ENCODE data around the gene TUBG2. TPM values are rescaled to one million over a fixed set of nuclear protein-coding genes. Genes with fewer than 3 reads are reported as not detected.
"Not testable (repeated sequence)": the region's sequence is repeated elsewhere in the genome, so short reads cannot be mapped to it uniquely, and the experiment has no call there.

Gene TUBG2
- total RNA-seq (10 to 100 TPM; 13.0 to 22.0 TPM), polyA plus RNA-seq (10 to 100 TPM in 1 of 2 donors, 1 to 10 TPM in 1; 6.9 to 10.5 TPM)
- long read RNA-seq, donor 1, partial matches to known transcripts: 9 of 13 reads
- long read RNA-seq, donor 1, other reads (novel, unspliced or antisense): 0 of 13 reads
- long read RNA-seq, donor 2: 0 reads
- long read RNA-seq, donor 3: 0 reads
- long read RNA-seq, donor 4: 0 reads
- long read RNA-seq, donor 5, partial matches to known transcripts: 0 of 2 reads
- long read RNA-seq, donor 5, other reads (novel, unspliced or antisense): 0 of 2 reads

DNA sequence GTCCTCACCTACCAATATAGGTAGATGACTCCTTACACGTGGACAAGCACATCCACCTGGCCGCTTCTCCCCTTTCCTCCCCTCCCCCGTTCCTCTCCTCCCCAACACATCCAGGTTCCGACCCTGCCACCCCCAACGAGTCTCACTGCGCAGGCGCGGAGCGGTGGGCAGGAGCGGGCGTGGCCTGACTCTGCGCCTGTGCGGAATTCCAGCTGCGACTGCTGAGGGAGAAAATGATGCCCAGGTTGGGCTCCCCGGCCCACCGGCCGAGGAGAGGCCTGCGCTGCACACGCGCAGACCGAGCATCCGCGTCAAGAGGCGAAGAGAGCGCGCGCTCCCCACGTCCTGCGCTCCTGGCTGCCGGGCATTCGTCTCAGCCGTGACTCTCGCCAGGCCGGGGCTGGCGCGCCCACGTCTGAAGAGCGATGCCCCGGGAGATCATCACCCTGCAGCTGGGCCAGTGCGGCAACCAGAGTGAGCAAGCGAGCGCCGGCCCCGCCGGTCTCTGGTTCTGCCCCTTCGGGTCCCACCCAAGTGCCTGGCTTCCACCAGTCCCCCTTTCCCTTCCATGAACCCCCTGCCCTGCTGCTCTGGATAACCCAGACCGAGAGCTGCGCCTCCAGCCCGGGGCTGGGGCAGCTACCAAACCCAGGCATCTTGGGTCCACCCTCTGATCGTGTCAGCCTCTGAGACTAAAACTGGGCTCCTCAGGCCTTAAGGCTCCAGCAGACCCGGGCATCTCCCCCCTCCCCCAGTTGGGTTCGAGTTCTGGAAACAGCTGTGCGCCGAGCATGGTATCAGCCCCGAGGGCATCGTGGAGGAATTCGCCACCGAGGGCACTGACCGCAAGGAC lies at the start of gene TUBG2:
TSS of gene TUBG2 (plus strand) at position 206 of the 853 bp plus-strand sequence. CDS start at position 426, 220 bp downstream.
- Histone ChIP-seq H3K36me3 (ENCODE audit: control insufficient read depth in 4 of 4, insufficient read depth in 4 of 4, low read length in 4 of 4) (peaks cover 0 to 18% (median 4%) of the 10 kb centered on the region in 4 donors), H3K27me3 (ENCODE audit: control insufficient read depth in 3 of 3, insufficient read depth in 3 of 3, low read length in 2 of 3) (no peaks in the 10 kb centered on the region), H3K4me3 (peak within 1 kb of the TSS; percentile 64), H3K9me3 (ENCODE audit: control insufficient read depth in 4 of 4, insufficient read depth in 3 of 4, low read length in 3 of 4) (no peaks in the 10 kb centered on the region), H3K27ac (ENCODE audit: low read depth in 1 of 2, low read length in 1 of 2) (peak within 1 kb of the TSS; percentile 73 to 79), H3K4me1 (ENCODE audit: control insufficient read depth in 5 of 5, insufficient read depth in 5 of 5, low read length in 5 of 5) (peaks cover 0 to 10% (median 4%) of the 10 kb centered on the region in 5 donors), H3K9ac (ENCODE audit: insufficient read depth in 1 of 2, low read length in 2 of 2) (peak within 1 kb of the TSS in 1 of 2 donors; percentile 94)
- ATAC-seq (ENCODE audit: insufficient read depth, low FRiP score) (peak; percentile 90), DNase-seq (peak; percentile 94 to 95 (median 94))
- WGBS, 2 donors: 3 to 4% methylated on average over 49 to 56 of the region's 59 CpGs
- TF ChIP-seq, protein P1, sequence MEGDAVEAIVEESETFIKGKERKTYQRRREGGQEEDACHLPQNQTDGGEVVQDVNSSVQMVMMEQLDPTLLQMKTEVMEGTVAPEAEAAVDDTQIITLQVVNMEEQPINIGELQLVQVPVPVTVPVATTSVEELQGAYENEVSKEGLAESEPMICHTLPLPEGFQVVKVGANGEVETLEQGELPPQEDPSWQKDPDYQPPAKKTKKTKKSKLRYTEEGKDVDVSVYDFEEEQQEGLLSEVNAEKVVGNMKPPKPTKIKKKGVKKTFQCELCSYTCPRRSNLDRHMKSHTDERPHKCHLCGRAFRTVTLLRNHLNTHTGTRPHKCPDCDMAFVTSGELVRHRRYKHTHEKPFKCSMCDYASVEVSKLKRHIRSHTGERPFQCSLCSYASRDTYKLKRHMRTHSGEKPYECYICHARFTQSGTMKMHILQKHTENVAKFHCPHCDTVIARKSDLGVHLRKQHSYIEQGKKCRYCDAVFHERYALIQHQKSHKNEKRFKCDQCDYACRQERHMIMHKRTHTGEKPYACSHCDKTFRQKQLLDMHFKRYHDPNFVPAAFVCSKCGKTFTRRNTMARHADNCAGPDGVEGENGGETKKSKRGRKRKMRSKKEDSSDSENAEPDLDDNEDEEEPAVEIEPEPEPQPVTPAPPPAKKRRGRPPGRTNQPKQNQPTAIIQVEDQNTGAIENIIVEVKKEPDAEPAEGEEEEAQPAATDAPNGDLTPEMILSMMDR (IDR thresholded peaks at IDR 0.05; ENCODE audit: control extremely low read depth, extremely low read depth): no peak

DNA sequence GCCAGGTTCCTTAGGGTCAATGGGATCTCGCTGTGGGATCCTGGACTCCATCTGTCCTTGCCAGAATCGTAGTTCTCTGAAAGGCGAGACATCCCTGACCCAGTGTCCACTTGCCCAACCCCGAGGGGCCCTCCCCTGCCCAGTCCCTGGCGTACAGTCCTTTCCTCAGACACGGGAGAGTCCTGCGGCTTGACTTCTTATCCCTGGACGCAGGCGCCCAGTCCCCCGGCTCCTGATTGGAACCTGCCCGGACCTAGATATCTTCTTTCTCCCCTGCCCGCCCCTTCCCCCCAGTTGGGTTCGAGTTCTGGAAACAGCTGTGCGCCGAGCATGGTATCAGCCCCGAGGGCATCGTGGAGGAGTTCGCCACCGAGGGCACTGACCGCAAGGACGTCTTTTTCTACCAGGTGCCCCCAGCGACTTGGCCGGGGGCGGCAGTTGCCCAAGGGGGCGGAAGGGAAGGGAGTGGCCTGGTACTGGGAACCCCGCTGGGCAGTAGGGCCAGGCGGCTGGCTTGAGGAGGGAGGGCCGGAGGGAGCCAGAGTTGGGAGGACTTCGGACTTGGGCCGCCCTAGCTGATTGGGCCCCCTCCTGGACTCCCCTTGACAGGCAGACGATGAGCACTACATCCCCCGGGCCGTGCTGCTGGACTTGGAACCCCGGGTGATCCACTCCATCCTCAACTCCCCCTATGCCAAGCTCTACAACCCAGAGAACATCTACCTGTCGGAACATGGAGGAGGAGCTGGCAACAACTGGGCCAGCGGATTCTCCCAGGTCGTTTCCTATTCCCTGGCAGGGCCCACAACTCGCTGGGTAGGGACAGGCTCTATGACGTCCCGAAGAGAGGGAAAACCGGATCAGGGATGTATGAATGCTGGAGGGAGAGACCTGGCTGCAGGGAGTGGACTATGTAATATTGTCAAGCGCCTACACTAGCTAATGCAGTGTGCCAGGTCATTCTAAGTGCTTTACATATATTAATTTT lies 49.0 kb upstream of the TUBG2 start:
- DNase-seq: peak in 1 of 3 donors; percentile 4

GRCh38 chr17:42612013-42612412 lies 47.1 kb upstream of the TUBG2 start:
- H3K27me3 ChIP-seq (ENCODE audit: control insufficient read depth in 3 of 3, insufficient read depth in 3 of 3, low read length in 2 of 3): no peaks in the 10 kb centered on the region
- peaks cover 7 to 28% (median 21%) of the 10 kb centered on the region in 4 donors for H3K36me3 ChIP-seq (ENCODE audit: control insufficient read depth in 4 of 4, insufficient read depth in 4 of 4, low read length in 4 of 4)
- H3K27ac ChIP-seq (ENCODE audit: low read depth in 1 of 2, low read length in 1 of 2): no peak overlapping the region
- peaks cover 0 to 17% (median 4%) of the 10 kb centered on the region in 5 donors for H3K4me1 ChIP-seq (ENCODE audit: control insufficient read depth in 5 of 5, insufficient read depth in 5 of 5, low read length in 5 of 5)
- TF ChIP-seq, protein P1 (IDR thresholded peaks at IDR 0.05; ENCODE audit: control extremely low read depth, extremely low read depth): no peak
- DNase-seq: no peak
- no peak for ATAC-seq (ENCODE audit: insufficient read depth, low FRiP score)
- no peak overlapping the region for H3K9ac ChIP-seq (ENCODE audit: insufficient read depth in 1 of 2, low read length in 2 of 2)
- WGBS, 2 donors: 96 to 97% methylated on average over 4 of the region's 4 CpGs
- peaks cover 0 to 3% (median 0%) of the 10 kb centered on the region in 4 donors for H3K9me3 ChIP-seq (ENCODE audit: control insufficient read depth in 4 of 4, insufficient read depth in 3 of 4, low read length in 3 of 4)
- no peak overlapping the region for H3K4me3 ChIP-seq

More for the DNA sequence above, 49.0 kb upstream of the TUBG2 start:
- H3K27me3 ChIP-seq (ENCODE audit: control insufficient read depth in 3 of 3, insufficient read depth in 3 of 3, low read length in 2 of 3); H3K9me3 ChIP-seq (ENCODE audit: control insufficient read depth in 4 of 4, insufficient read depth in 3 of 4, low read length in 3 of 4): not testable (repeated sequence)
- WGBS, 2 donors: 16 to 19% methylated on average over 32 to 35 of the region's 42 CpGs
- peak; percentile 3 for ATAC-seq (ENCODE audit: insufficient read depth, low FRiP score)
- H3K4me1 ChIP-seq (ENCODE audit: control insufficient read depth in 5 of 5, insufficient read depth in 5 of 5, low read length in 5 of 5): peaks cover 0 to 19% (median 8%) of the 10 kb centered on the region in 5 donors
- peak overlapping the region; percentile 53 to 83 for H3K27ac ChIP-seq (ENCODE audit: low read depth in 1 of 2, low read length in 1 of 2)
- peak overlapping the region; percentile 46 for H3K4me3 ChIP-seq
- H3K9ac ChIP-seq (ENCODE audit: insufficient read depth in 1 of 2, low read length in 2 of 2): peak overlapping the region in 1 of 2 donors; percentile 75
- peaks cover 5 to 21% (median 16%) of the 10 kb centered on the region in 4 donors for H3K36me3 ChIP-seq (ENCODE audit: control insufficient read depth in 4 of 4, insufficient read depth in 4 of 4, low read length in 4 of 4)
